Transverse colon (tissue), 4 donors: Measurements from ENCODE around the gene GGA1.

Experiments used
- CTCF ChIP-seq, 5 experiments: fragments of 200-600 bp in 3 of 5; fragments of 450-650 bp in 2 of 5; sonication (generic) in 3 of 5; IDR thresholded peaks; 1 replicate in 2 of 5; 2 replicates in 3 of 5; pipeline ENCODE4 v1.5.1; 2016 to 2017; ENCODE audit warnings: antibody characterized with exemption in 5 of 5, inconsistent platforms in 3 of 5, mild to moderate bottlenecking in 2 of 5, moderate library complexity in 1 of 5
- POLR2AphosphoS5 ChIP-seq, 3 donors: sonication (generic); formaldehyde crosslinking; IDR thresholded peaks; one replicate each; pipeline ENCODE4 v1.6.1; 2016; ENCODE audit warnings: antibody characterized with exemption in 3 of 3

- TF ChIP-seq POLR2AphosphoS5 (IDR thresholded peaks at IDR 0.05), result no peak
- TF ChIP-seq CTCF (IDR thresholded peaks at IDR 0.05), result no peak
Measured at GRCh38 chr22:37628830-37629229, 20.2 kb downstream of the GGA1 start.
